Fibroblast of skin of abdomen (primary cell): ENCODE results near the gene SENP7.
"Not testable (repeated sequence)": the region's sequence is repeated elsewhere in the genome, so short reads cannot be mapped to it uniquely, and the experiment has no call there.

ENCODE experiments used
- DNase-seq: peaks from one replicate; pipeline ENCODE4 v3.0.0-alpha.2; 2013

The SENP7 gene

DNA sequence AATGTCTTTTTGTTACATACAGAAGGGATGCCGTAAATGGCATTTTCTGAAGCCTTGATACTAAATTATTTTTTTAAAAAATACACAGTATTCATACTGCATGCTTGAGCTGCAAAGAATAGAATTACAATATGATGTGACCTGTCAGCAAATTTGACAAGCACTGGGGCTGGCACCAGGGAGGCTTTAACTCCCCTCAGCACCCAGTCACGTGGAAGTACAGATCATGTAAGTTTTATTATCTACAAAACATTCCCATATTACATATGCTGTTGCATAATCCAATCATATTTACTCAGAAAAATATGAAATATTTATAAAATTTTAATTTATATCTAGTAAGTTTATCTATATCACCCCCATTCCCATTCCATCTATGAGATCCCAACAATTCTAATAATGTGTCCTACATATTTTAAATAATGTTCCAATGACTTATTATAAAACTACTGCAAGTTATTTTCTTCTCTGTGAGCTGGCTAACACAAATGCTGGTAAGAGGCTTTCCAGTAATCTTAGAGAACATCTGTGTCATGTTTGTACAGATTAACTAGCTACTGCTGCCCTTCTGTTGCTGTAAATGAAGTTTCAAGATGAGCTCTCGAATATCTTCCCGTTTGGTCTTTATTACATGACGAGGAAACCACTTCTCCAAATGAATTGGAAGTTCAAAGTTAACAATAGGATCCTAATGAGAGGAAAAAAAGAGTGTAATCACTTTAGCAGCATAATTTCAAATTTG lies 187.4 kb downstream of the SENP7 start:
- no peak for DNase-seq

DNA sequence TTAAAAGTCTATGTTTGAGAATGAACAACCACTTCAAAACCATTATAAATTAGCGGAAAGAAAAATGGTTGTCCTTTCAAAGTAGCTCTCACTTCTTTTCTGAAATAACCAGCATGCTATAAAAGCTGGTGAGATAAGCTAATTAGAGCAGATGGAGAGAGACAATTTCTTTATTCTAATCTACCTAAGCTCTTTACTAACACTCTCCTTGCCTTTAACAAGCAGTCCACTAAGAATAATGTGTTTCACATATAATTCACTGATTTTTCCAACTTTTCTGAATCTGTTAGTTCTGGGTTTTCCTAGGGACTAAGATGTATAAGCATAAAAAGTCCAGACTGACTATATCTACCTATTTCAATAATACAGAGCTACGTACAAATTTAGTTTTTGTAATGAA lies 192.5 kb downstream of the SENP7 start, which contains the start of gene IMPG2:
Gene IMPG2 (minus strand): TSS at position 101 of the 400 bp plus-strand sequence. CDS start 203 bp downstream, outside the sequence.
- no peak for DNase-seq

DNA sequence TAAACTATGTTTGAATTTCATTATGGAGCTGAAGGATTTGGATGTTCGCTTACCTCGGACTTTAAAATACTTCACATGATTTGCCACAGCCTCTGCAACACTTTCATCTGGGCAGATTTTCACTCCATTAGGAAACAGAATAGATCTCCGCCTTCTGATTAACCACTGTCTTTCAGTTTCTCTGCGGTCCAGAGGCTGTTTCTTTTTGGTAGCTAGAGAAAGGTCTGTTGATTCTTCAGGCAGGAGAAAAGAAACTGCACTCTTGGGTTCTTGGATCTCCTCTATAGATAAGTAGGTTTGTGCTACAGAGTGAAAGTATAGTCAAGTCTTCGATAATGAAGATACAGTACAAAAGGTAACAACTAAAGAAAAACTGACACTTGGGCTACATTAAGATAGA lies 193.5 kb downstream of the SENP7 start:
- DNase-seq = no peak

DNA sequence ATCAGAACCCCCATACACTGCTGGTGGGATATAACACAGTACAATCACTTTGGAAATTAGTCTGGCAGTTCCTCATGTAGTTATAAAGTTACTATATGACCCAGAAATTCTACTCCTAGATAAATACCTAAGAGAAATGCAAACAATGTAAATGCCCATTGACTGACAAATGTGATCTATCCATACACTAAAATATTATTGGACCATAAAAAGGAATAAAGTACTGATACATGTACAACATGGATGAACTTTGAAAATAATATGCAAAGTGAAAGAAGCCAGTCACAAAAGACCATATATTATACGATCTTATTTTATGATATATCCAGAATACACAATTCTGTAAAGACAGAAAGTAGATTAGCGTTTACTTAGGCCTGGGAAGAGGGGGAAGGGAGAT lies 200.5 kb downstream of the SENP7 start:
- DNase-seq = no peak

DNA sequence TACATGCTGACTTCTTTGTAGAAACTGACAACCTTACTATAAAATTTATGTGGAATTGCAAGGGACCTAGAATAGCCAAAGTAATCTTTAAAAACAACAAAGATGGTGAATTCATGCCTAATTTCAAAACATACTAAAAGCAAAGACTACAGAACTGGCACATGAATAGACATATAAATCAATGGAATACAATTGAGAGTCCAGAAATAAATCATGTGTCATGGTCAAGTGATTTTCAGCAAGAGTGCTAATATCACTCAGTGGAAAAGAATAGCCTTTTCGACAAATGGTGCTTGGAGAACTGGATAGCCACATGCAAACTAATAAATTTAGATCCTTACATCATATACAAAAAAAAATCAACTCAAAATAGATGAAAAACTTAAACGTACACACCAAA lies 201.3 kb downstream of the SENP7 start:
- no peak for DNase-seq

DNA sequence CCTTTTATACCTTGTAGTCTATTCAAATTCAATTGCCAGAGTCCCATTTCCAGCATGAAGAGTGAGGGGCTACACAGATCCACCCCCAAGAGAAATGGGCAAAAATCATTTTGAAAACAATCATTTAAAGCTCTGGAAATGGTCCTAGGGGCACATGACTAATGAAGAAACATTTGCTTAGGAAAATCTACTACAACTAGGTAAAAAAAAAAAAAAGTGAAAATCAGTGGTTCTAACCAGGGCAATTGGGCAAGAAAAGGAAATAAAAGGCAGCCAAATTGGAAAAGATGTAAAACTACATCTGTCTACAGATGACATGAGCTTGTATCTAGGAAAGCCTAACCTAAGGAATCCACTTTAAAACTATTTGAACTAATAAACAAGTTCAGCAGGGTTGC lies 202.0 kb downstream of the SENP7 start:
- peak; percentile 1 for DNase-seq

DNA sequence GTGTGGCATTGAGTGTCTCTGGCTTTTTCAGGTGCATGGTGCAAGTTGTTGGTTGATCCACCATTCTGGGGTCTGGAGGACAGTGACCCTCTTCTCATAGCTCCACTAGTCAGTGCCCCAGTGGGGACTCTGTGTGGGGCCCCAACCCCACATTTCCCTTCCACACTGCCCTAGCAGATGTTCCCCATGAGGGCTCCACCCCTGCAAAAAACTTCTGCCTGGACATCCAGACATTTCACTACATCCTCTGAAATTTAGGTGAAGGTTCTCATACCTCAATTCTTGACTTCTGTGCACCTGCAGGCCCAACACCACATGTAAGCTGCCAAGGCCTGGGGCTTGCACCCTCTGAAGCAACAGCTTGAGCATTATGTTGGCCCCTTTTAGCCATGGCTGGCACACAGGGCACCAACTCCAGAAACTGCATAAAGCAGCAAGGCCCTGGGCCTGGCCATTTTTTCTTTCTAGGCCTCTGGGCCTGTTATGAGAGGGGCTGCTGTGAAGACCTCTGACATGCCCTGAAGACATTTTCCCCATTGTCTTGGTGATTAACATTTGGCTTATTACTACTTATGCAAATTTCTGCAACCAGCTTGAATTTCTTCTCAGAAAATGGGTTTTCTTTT lies 204.8 kb downstream of the SENP7 start:
- DNase-seq = not testable (repeated sequence)

DNA sequence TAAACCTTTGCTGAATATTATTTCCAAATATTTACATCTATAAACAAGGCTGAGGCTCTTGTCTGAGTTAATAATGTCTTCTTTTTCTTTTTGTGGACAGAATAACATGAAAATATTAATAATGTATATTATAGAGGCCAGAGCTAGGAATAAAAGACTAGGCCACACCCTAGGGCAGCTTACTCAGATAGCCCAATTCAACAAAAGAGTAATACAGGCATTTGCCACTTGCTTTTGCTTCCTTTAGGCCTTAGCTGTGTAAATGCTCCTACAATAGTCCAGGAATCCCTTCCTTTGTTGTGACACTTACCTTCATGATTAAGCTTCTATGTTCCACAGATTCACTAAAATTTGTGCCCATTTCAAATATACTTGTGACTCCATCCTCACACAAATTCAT lies 209.2 kb downstream of the SENP7 start:
- no peak for DNase-seq

DNA sequence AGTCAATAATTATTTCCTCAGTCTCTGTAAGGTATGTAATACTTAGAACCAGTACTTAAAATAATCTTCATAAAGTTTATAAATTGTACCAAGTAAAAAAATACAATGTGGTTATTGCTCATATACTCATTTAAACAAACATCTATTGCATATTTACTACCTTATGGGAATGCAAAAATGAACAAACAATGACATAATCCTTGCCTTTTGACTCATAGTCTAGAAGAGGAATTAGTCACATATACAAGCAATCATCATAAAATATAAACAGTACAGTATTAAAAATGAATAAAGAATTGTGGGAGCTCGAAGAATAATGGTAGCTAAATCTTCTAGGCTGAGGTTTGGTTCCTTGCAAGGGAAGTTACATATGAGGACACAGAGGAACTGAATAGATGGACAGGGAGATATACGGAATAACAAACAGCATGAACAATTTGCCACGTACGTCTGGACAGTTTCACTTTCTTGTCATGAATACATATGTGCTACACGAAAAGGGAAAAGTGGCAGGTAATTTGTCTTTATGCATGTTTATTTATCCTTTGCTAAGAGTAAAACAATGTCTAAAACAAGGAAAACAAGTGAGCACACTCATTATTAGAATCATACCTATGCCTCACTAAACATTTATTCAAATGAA lies 209.8 kb downstream of the SENP7 start:
- DNase-seq = peak; percentile 8

DNA sequence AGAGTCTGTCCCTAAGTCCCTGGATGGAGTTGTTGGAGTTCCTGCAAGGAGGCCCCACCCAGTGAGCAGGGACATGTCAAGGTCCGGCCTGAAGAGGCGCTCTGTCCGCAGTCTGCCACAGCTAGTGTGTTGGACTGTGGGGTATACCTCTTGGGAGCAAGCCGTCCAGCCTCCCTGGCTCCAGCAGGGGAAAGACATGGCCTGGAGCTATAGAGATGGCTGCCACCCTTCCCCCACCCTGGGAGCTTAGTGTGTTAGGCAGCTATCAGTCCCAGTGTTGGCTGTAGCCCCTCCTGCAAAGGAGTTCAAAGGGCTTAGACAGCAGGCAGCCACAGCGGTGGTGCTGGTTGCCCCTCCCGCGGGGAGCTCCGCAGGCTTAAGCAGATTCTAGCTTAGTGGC lies 212.9 kb downstream of the SENP7 start:
- DNase-seq = no peak

DNA sequence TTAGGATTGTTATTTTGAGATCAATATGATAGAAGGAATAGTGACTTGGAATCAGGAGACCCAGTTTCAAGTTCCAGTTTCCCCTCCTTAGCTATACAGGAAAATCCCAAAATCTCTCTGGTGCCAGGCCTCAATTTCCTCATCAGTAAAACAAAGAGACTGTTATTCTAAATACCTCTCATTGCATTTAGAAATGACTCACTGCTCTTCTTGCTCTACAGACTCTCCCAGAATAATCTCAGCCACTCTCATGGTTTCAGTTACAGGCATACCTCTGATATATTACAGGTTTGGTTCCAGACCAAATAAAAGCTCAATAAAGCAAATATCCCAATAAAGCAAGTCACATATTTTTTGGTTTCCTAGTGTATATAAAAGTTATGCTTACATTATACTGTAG lies 221.0 kb downstream of the SENP7 start:
- peak; percentile 14 for DNase-seq

DNA sequence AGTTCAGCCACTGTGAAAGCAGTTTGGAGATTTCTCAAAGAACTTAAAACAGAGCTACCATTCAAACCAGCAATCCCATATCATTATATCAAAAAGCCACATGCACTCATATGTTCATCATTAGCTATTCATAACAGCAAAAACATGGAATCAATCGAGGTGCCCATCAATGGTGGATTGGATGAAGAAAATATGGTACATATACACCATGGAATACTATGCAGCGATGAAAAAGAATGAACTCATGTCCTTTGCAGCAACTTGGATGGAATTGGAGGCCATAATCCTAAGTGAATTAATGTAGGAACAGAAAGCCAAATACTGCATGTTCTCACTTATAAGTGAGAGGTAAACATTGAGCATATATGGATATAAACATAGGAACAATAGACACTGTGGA lies 224.7 kb downstream of the SENP7 start:
- no peak for DNase-seq

DNA sequence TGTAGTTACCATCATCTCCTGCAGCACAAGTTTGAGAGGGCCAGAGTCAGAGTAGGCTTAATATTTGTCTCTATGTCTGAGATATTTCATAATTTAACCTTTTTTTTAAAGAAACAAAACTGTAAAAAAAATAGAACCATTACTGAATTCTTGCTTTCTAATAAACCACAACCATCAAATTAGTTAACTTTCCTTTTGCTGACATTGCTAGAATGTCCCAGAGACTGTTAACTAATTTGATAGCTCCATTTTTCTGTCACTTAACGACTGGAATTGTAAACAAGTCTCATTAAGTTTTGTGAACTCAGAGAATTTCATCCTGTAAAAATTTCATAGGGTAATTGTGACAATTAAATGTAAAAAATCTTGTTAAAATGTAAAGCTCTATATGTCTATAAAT lies 228.3 kb downstream of the SENP7 start:
- DNase-seq = no peak

DNA sequence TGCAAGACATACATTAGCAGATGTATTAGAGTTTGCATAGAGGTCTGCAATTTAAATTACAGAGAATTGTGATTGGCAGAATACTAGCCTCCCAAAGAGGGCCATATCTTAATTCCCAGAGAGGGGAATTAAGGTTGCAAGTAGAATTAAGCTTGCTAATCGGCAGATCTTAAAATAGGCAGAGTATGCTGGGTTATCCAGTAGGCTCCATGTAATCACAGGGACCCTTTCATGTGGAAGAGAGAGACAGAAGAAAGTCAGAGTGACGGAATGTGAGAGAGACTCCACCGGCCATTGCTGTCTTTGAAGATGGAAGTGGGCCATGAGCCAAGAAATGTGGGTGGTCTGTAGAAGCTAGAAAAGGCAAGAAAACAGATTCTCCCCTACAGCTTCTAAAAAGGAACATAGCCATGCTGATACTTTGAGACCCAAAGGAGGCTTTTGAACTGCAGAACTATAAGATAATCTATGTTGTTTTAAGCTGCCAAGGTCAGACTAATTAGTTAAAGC lies 231.4 kb downstream of the SENP7 start:
- peak; percentile 39 for DNase-seq

DNA sequence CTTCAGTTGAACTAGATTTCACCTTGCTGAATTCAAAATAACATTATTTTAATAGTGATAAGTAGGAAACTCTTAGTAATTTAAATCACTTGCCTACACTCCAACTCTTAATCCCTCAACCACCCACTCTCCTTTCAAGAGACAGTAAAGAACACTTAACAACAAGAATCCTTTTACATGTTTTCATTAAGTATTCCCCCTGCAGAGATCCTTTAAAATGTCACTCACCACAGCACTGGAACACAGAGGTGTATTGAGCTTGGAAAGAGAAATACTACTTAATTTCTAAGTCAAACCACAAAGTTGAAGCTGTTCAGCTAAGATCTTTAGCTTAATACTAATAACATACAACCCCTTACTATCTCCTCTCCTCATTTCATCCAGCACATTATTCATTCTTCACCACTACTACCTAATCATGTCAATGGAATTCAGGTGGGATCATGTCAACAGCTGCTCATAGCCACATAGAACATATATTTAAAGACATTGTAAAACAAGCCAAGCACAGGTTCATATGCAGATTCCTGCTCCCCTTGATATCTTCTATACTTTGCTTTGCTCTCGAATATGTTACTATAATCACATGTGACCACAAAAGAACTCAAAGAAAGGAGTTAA lies 233.1 kb downstream of the SENP7 start:
- DNase-seq = no peak

DNA sequence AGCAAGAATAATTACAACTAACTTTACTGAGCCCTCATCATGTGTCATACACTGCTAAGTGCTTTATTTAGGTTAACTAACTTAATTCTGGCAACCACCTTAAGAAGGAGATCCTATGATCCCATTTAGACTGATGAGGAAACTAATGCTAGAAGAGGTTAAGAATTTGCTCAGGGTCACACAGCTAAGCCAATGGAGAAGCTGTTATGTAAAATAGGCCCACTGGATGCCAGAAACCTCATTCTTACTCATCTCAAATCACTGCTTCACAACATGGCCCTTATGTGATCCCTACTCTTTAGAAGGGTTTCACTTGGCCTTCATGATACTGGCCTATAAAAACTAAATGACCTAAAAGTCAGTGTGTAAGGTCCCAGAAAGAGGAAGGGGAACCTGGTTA lies 233.8 kb downstream of the SENP7 start:
- no peak for DNase-seq

DNA sequence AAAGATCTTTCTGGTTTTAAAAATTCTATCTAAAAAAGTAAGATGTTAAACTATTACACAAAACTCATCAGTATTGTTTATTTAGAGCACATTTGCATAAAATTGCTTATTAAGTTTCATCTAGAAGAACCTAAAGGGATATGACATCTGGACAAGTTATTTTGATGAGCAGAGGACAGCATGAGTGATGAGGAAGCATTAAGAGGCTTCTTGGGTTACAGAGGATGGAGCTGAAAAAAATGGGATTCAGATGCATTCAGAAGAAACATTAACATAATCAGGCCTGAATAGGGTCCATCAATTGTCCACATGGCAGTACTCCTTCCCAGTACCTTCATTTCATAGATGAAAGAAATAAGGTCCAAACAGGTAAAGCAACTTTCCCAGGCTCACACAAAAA lies 234.3 kb downstream of the SENP7 start:
- DNase-seq = no peak
